ENCODE measurements around the gene CTNNAL1. TPM values are rescaled to one million over a fixed set of nuclear protein-coding genes. Genes with fewer than 3 reads are reported as not detected.

CTNNAL1 gene
- total RNA-seq, 1 experiment from 2014 or later = 85.6 TPM

DNA sequence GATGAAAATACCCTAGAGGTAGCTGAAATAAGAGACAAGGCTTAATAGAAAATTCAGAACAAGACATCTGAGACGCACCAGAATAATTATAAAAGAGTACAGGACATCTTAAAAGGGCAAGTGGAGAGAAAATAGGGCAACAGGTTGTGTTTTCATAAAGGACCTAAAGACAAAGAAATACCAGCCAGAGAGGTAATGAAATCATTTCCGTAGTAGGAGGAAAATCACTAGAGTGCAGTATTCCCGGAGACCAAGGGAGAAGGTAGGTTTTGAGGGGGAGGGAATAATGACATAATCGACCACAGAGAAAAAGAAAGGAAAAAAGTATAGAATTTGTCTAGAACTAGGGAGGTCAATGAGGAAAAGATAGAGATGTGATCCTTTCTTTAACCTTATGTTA, 26.2 kb upstream of the CTNNAL1 start:
- DNase-seq (ENCODE audit: unreplicated experiment) = no peak
- H3K9me3 Mint-ChIP-seq (ENCODE audit: unreplicated experiment) = no peaks in the 10 kb centered on the region
- no peak overlapping the region for H3K27ac Mint-ChIP-seq (ENCODE audit: low read depth, unreplicated experiment)
- H3K27me3 Mint-ChIP-seq (ENCODE audit: insufficient read depth, unreplicated experiment) = no peaks in the 10 kb centered on the region
- H3K36me3 Mint-ChIP-seq (ENCODE audit: insufficient read depth, unreplicated experiment) = peaks cover 54% of the 10 kb centered on the region
- TF ChIP-seq, protein P1, sequence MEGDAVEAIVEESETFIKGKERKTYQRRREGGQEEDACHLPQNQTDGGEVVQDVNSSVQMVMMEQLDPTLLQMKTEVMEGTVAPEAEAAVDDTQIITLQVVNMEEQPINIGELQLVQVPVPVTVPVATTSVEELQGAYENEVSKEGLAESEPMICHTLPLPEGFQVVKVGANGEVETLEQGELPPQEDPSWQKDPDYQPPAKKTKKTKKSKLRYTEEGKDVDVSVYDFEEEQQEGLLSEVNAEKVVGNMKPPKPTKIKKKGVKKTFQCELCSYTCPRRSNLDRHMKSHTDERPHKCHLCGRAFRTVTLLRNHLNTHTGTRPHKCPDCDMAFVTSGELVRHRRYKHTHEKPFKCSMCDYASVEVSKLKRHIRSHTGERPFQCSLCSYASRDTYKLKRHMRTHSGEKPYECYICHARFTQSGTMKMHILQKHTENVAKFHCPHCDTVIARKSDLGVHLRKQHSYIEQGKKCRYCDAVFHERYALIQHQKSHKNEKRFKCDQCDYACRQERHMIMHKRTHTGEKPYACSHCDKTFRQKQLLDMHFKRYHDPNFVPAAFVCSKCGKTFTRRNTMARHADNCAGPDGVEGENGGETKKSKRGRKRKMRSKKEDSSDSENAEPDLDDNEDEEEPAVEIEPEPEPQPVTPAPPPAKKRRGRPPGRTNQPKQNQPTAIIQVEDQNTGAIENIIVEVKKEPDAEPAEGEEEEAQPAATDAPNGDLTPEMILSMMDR (IDR thresholded peaks at IDR 0.05; ENCODE audit: unreplicated experiment) = no peak
- peaks cover 35% of the 10 kb centered on the region for H3K4me1 Mint-ChIP-seq (ENCODE audit: insufficient read depth, unreplicated experiment)
- CTCF ChIA-PET = interaction anchor here (0.6 to 0.7 kb wide), 2 partner anchors 138 to 605 kb away, joined by 3 to 4 read pairs; no protein-coding TSS in a partner anchor
- POLR2A ChIA-PET = interaction anchor here (0.7 kb wide), 1 partner anchor 25 kb away, joined by 7 read pairs; no protein-coding TSS in a partner anchor
- BruUV-seq (replicated peaks) = no TSS peak
- intact Hi-C loops (cut with micrococcal nuclease) = no loop called here
- H3K4me3 Mint-ChIP-seq (ENCODE audit: unreplicated experiment) = no peak overlapping the region

DNA sequence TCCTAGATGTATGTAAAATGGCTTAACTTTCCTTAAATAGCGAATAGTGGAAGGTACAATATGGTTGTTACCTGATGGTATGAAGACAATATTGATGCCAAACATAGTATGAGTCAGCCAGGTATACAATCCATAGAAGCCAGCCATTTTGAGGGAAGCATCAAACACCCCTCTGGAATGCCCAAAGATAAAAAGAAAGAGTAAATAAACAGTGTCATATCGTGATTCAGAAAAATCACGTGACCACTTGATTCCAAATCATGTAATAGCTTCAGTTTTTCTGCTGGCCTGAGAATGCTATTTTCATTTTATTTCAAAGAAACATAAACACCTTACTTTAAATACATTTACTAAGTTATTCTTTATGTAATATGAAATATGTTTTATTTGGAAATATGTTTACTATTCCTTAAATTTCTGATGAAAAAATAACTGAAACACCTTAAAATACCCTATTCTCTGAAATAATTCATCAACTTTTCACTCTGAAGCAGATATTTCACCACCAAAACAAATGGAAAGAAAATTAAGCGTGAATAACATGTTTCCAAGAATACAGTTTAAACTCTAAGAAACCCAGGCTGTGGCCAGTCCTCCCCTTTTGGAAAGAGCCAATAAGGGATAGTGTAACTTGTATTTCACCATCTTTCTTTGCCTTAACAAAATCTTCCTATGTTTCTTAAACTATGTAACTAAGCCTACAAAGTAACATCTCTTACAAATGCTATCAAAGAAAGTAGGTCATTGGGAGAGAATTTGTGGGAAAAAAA, 24.8 kb upstream of the CTNNAL1 start:
- no peak for DNase-seq (ENCODE audit: unreplicated experiment)
- POLR2A ChIA-PET = no interaction called here
- BruUV-seq (replicated peaks) = no TSS peak
- no peaks in the 10 kb centered on the region for H3K9me3 Mint-ChIP-seq (ENCODE audit: unreplicated experiment)
- intact Hi-C loops (cut with micrococcal nuclease) = no loop called here
- CTCF ChIA-PET = interaction anchor here (0.7 kb wide), 1 partner anchor 757 kb away, joined by 3 read pairs; no protein-coding TSS in a partner anchor
- no peak overlapping the region for H3K4me3 Mint-ChIP-seq (ENCODE audit: unreplicated experiment)
- H3K4me1 Mint-ChIP-seq (ENCODE audit: insufficient read depth, unreplicated experiment) = peaks cover 35% of the 10 kb centered on the region
- H3K27me3 Mint-ChIP-seq (ENCODE audit: insufficient read depth, unreplicated experiment) = no peaks in the 10 kb centered on the region
- H3K36me3 Mint-ChIP-seq (ENCODE audit: insufficient read depth, unreplicated experiment) = peaks cover 54% of the 10 kb centered on the region
- TF ChIP-seq, protein P1 (IDR thresholded peaks at IDR 0.05; ENCODE audit: unreplicated experiment) = no peak
- no peak overlapping the region for H3K27ac Mint-ChIP-seq (ENCODE audit: low read depth, unreplicated experiment)

DNA sequence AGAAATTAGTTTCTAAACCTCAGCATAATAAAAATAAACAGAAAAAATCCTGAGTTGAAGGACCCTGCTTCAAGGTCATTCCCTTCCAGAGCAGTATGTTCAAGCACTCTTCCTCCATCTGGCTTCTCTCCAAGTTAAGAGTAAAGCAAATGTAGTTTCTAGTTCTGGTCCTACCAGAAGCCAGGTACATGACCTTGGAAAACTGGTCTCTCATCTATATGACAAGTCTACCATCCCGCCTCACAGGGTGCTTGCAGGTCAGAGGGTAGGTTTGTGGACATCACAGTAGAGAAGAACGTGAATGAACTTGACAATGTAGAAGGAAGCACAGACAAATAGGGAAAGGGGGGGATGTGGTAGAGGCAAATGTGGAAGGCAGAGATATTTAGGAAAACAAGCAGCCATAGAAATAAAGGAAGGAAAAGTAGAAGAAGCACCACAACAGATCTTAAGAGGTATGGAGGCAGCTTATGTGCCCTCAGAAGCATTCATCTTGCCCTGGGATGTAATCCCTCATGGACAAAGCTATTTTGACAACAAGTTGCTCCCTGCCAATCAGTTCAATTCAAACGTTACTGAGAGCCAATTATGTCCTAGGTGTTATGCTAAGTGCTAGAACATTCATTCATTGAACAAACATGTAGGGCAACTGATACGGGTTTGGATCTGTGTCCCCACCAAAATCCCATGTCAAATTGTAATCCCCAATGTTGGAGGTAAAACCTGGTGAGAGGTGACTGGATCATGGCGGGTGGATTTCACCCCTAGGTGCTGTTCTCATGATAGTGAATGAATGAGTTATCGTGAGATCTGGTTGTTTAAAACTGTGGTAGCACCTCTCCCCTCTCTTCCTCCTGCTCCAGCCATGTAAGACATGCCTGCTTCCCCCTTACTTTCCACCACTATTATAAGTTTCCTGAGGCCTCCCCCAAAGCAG, 23.7 kb upstream of the CTNNAL1 start:
- BruUV-seq (replicated peaks) = no TSS peak

More for the DNA sequence above, 23.7 kb upstream of the CTNNAL1 start:
- ChIA-PET CTCF (interaction anchor here (1.1 kb wide), 1 partner anchor 11 kb away, joined by 3 read pairs; no protein-coding TSS in a partner anchor), POLR2A (interaction anchor here (0.6 to 1.0 kb wide), 4 partner anchors 25 to 279 kb away, joined by 3 to 4 read pairs (median 3); no protein-coding TSS in a partner anchor)
- peaks cover 37% of the 10 kb centered on the region for H3K4me1 Mint-ChIP-seq (ENCODE audit: insufficient read depth, unreplicated experiment)
- TF ChIP-seq, protein P1 (IDR thresholded peaks at IDR 0.05; ENCODE audit: unreplicated experiment) = no peak
- no peak overlapping the region for H3K4me3 Mint-ChIP-seq (ENCODE audit: unreplicated experiment)
- no peaks in the 10 kb centered on the region for H3K27me3 Mint-ChIP-seq (ENCODE audit: insufficient read depth, unreplicated experiment)
- peaks cover 55% of the 10 kb centered on the region for H3K36me3 Mint-ChIP-seq (ENCODE audit: insufficient read depth, unreplicated experiment)
- intact Hi-C loops (cut with micrococcal nuclease) = no loop called here
- peak overlapping the region; percentile 78 for H3K27ac Mint-ChIP-seq (ENCODE audit: low read depth, unreplicated experiment)
- DNase-seq (ENCODE audit: unreplicated experiment) = peak; percentile 27
- no peaks in the 10 kb centered on the region for H3K9me3 Mint-ChIP-seq (ENCODE audit: unreplicated experiment)
